ENCODE data around the gene GNA12.

GNA12 gene

GRCh38 chr7:2705371-2706096 lies 138.6 kb downstream of the GNA12 start:
- no peak overlapping the region for H3K4me3 ChIP-seq (ENCODE audit: low read depth in 1 of 2, low read length in 2 of 2)
- no peaks in the 10 kb centered on the region for H3K27me3 ChIP-seq (ENCODE audit: insufficient read depth, low read length, poor library complexity)
- no peak overlapping the region for H2AFZ ChIP-seq (ENCODE audit: low read depth, low read length)
- peaks cover 17% of the 10 kb centered on the region for H3K4me1 ChIP-seq (ENCODE audit: insufficient read depth, low read length)
- DNase-seq (no peak), ATAC-seq (ENCODE audit: insufficient read depth, low read depth) (no peak)
- H3K27ac ChIP-seq (ENCODE audit: low read length) = peak overlapping the region; percentile 5; the same call in 1 of the 2 replicates
- H3K36me3 ChIP-seq (ENCODE audit: insufficient read depth, low read length) = no peaks in the 10 kb centered on the region
- H3K4me2 ChIP-seq (ENCODE audit: insufficient read depth, low read length) = no peak overlapping the region
- H3K9me3 ChIP-seq (ENCODE audit: insufficient read depth, low read length, severe bottlenecking) = no peaks in the 10 kb centered on the region
- no peaks in the 10 kb centered on the region for H3K79me2 ChIP-seq (ENCODE audit: insufficient read depth, low read length)
- no peaks in the 10 kb centered on the region for H4K20me1 ChIP-seq (ENCODE audit: insufficient read depth, low read length)
- no peak overlapping the region for H3K9ac ChIP-seq (ENCODE audit: low read depth, low read length)
- TF ChIP-seq EZH2 (IDR thresholded peaks at IDR 0.05; ENCODE audit: borderline replicate concordance, low read depth, low read length, severe bottlenecking) = no peak
- TF ChIP-seq CTCF (IDR thresholded peaks at IDR 0.05; ENCODE audit: borderline replicate concordance, extremely low read depth, low read length, poor library complexity, severe bottlenecking) = no peak

GRCh38 chr7:2702594-2702957 lies 141.5 kb downstream of the GNA12 start:
- Histone ChIP-seq H2AFZ (ENCODE audit: low read depth, low read length) (no peak overlapping the region), H3K36me3 (ENCODE audit: insufficient read depth, low read length) (no peaks in the 10 kb centered on the region), H3K9ac (ENCODE audit: low read depth, low read length) (no peak overlapping the region), H3K27ac (ENCODE audit: low read length) (no peak overlapping the region), H3K4me1 (ENCODE audit: insufficient read depth, low read length) (peaks cover 33% of the 10 kb centered on the region), H4K20me1 (ENCODE audit: insufficient read depth, low read length) (no peaks in the 10 kb centered on the region), H3K79me2 (ENCODE audit: insufficient read depth, low read length) (no peaks in the 10 kb centered on the region), H3K9me3 (ENCODE audit: insufficient read depth, low read length, severe bottlenecking) (no peaks in the 10 kb centered on the region), H3K4me2 (ENCODE audit: insufficient read depth, low read length) (no peak overlapping the region), H3K27me3 (ENCODE audit: insufficient read depth, low read length, poor library complexity) (no peaks in the 10 kb centered on the region), H3K4me3 (ENCODE audit: low read depth in 1 of 2, low read length in 2 of 2) (no peak overlapping the region)
- DNase-seq (no peak), ATAC-seq (ENCODE audit: insufficient read depth, low read depth) (no peak)
- TF ChIP-seq CTCF (IDR thresholded peaks at IDR 0.05; ENCODE audit: borderline replicate concordance, extremely low read depth, low read length, poor library complexity, severe bottlenecking) (no peak), EZH2 (IDR thresholded peaks at IDR 0.05; ENCODE audit: borderline replicate concordance, low read depth, low read length, severe bottlenecking) (no peak)

GRCh38 chr7:2701832-2702593 lies 142.1 kb downstream of the GNA12 start:
- no peak for TF ChIP-seq EZH2 (IDR thresholded peaks at IDR 0.05; ENCODE audit: borderline replicate concordance, low read depth, low read length, severe bottlenecking)
- no peak for TF ChIP-seq CTCF (IDR thresholded peaks at IDR 0.05; ENCODE audit: borderline replicate concordance, extremely low read depth, low read length, poor library complexity, severe bottlenecking)
- no peak overlapping the region for H3K4me2 ChIP-seq (ENCODE audit: insufficient read depth, low read length)
- H3K36me3 ChIP-seq (ENCODE audit: insufficient read depth, low read length) = no peaks in the 10 kb centered on the region
- no peak overlapping the region for H3K4me3 ChIP-seq (ENCODE audit: low read depth in 1 of 2, low read length in 2 of 2)
- H3K9me3 ChIP-seq (ENCODE audit: insufficient read depth, low read length, severe bottlenecking) = no peaks in the 10 kb centered on the region
- no peaks in the 10 kb centered on the region for H4K20me1 ChIP-seq (ENCODE audit: insufficient read depth, low read length)
- no peaks in the 10 kb centered on the region for H3K79me2 ChIP-seq (ENCODE audit: insufficient read depth, low read length)
- H3K27ac ChIP-seq (ENCODE audit: low read length) = no peak overlapping the region; the same call in 1 of the 2 replicates
- H2AFZ ChIP-seq (ENCODE audit: low read depth, low read length) = no peak overlapping the region
- no peak overlapping the region for H3K9ac ChIP-seq (ENCODE audit: low read depth, low read length)
- H3K27me3 ChIP-seq (ENCODE audit: insufficient read depth, low read length, poor library complexity) = no peaks in the 10 kb centered on the region
- ATAC-seq (ENCODE audit: insufficient read depth, low read depth) (no peak), DNase-seq (peak; percentile 29)
- H3K4me1 ChIP-seq (ENCODE audit: insufficient read depth, low read length) = peaks cover 36% of the 10 kb centered on the region

All from DND-41 (cell line).